Astrocyte of the cerebellum (primary cell): Measurements from ENCODE around the gene ZSCAN16.

Source experiments
- DNase-seq: peaks from one replicate; pipeline ENCODE4 v3.0.0-alpha.2; 2011; ENCODE audit warnings: low read depth
- H3K4me3 ChIP-seq: 2 replicates; pipeline ENCODE4 v1.5.1; 2011; ENCODE audit warnings: mild to moderate bottlenecking, low read depth, low read length, moderate library complexity
- CTCF ChIP-seq: IDR thresholded peaks from 2 replicates; pipeline ENCODE4 v1.5.1; 2012; ENCODE audit warnings: low read length, low read depth, moderate library complexity, mild to moderate bottlenecking; ENCODE audit errors: missing control alignments
- in situ Hi-C: cut with HindIII; loops from 2 replicates; pipeline ENCODE4 v1.10.0; 2017; ENCODE audit warnings: low sequenced_read_pairs

ZSCAN16 gene

GRCh38 chr6:28165563-28165962 lies 41.2 kb downstream of the ZSCAN16 start:
- no peak for TF ChIP-seq CTCF
- DNase-seq: no peak
- in situ Hi-C loops: no loop called here

DNA sequence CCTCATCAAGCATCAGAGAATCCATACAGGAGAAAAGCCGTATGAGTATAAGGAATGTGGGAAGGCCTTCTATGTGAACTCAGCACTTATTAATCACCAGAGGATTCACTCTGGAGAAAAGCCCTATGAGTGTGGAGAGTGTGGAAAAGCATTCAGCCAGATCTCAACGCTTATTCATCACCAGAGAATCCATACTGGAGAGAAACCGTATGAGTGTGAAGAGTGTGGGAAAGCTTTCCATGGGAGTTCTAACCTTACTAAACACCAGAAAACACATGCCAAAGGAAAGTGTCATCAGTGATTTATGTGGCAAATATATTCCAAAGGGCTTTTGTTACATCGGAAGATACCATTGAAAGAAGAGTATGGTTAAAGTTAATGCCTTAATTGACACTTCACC lies 42.7 kb downstream of the ZSCAN16 start:
- no peak for TF ChIP-seq CTCF
- H3K4me3 ChIP-seq: no peak overlapping the region
- DNase-seq: peak; percentile 44
- in situ Hi-C loops: no loop called here

More at GRCh38 chr6:28165563-28165962, 41.2 kb downstream of the ZSCAN16 start:
- H3K4me3 ChIP-seq: no peak overlapping the region

DNA sequence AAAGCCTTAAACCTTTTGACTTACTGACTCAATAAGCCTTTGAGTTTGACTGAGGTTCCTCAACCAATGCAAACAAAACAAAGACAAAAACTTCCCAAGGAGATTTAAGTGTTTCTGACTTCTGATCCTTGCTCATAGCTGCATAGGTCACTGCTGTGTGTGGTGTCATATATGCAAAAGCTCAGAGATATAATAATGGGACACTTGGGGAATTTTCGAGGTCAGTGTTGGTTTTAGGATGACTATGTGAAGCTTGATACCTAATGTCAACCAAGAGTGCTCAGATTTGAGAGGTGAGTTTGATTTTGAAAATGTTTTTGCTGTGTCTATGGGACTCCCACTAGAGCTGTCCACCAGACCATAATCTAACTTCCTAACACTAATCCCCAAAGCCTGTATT lies 43.5 kb downstream of the ZSCAN16 start:
- DNase-seq: no peak
- TF ChIP-seq CTCF: no peak
- in situ Hi-C loops: no loop called here
- H3K4me3 ChIP-seq: no peak overlapping the region

DNA sequence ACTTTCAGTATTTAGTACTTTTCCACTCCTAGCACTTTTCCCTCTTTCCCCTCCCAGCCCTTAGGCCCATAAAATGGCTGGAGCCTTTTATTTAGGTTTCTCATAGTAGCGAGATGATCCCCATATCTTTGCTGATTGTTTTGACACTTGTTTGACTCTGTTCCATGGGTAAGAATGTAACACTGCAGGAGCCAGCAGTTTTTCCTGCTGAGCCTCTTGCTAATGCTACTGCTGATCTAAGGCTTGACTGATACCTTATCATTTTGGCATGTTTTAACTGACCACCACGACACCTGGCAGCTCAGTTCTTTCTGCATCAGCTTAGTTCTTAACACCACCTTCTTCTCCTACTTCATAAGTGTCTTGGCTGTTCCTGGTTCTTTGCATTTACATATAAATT lies 46.9 kb downstream of the ZSCAN16 start:
- in situ Hi-C loops: no loop called here
- no peak for DNase-seq
- no peak for TF ChIP-seq CTCF
- H3K4me3 ChIP-seq: no peak overlapping the region

GRCh38 chr6:28172006-28172405 lies 47.6 kb downstream of the ZSCAN16 start:
- TF ChIP-seq CTCF: no peak
- DNase-seq: no peak
- in situ Hi-C loops: no loop called here
- H3K4me3 ChIP-seq: no peak overlapping the region

GRCh38 chr6:28176373-28176772 lies 52.0 kb downstream of the ZSCAN16 start:
- in situ Hi-C loops: no loop called here
- no peak for DNase-seq
- no peak for TF ChIP-seq CTCF
- no peak overlapping the region for H3K4me3 ChIP-seq
